Measurements from ENCODE around the gene CDT1.
A peak's percentile ranks its signal among the peaks of the same experiment; 100 is the strongest.

Gene CDT1

DNA sequence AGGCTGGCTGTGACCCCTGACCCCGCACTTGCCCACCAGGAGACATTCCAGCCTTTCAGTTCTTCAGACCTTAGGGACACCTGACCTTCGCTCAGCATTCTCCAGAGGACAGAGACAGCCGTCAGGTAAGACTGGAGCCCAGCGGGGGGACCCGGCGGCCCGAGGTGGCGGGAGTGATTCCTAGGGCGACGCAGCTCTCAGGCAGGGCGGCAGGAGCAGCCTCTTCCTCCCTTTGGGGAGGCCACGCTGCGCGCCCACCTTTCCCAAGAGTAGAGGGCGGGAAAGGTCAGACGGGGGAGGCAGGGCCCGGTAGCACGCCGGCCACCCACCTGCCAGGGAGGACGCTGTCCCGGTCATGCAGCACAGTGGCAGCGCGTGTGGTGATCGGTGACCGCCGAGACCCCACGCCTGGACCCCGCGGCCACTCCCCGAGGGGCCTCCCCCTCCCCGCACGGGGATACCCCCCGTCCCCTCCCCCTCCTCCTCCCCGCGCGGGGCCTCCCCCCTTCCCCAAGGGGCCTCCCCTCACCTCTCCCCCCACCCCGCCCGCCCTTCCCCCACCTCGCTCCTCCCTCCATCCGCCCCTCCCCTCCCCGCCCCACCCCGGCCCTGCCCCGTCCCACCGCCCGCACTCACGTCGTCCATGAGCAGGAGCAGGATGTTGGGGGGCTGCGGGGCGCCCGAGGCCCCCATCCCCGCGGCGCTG, 52.7 kb downstream of the CDT1 start:
- TF ChIP-seq CTCF (IDR thresholded peaks at IDR 0.05; ENCODE audit: low read length) (no peak), EZH2 (IDR thresholded peaks at IDR 0.05; ENCODE audit: borderline replicate concordance, low read length) (no peak)
- Histone ChIP-seq H3K9me3 (ENCODE audit: low read length) (no peaks in the 10 kb centered on the region), H3K4me1 (ENCODE audit: insufficient read depth, low read length, severe bottlenecking) (peaks cover 33% of the 10 kb centered on the region), H3K79me2 (ENCODE audit: insufficient read depth, low read length) (no peaks in the 10 kb centered on the region), H3K27me3 (ENCODE audit: insufficient read depth, low read length) (no peaks in the 10 kb centered on the region), H3K9me2 (ENCODE audit: low read depth, low read length) (no peaks in the 10 kb centered on the region), H4K20me1 (ENCODE audit: insufficient read depth, low read length) (no peaks in the 10 kb centered on the region), H3K4me2 (ENCODE audit: low read length) (peak overlapping the region; percentile 39), H3K9ac (ENCODE audit: low read length) (no peak overlapping the region), H3F3A (ENCODE audit: insufficient read depth, low read length) (no peaks in the 10 kb centered on the region), H3K36me3 (ENCODE audit: insufficient read depth, low read length) (peaks cover 23% of the 10 kb centered on the region), H2AFZ (ENCODE audit: low read length) (no peak overlapping the region), H3K27ac (ENCODE audit: low read depth, low read length, poor library complexity, severe bottlenecking) (no peak overlapping the region), H3K4me3 (ENCODE audit: low read depth, low read length, poor library complexity, severe bottlenecking) (peak overlapping the region; percentile 85)

DNA sequence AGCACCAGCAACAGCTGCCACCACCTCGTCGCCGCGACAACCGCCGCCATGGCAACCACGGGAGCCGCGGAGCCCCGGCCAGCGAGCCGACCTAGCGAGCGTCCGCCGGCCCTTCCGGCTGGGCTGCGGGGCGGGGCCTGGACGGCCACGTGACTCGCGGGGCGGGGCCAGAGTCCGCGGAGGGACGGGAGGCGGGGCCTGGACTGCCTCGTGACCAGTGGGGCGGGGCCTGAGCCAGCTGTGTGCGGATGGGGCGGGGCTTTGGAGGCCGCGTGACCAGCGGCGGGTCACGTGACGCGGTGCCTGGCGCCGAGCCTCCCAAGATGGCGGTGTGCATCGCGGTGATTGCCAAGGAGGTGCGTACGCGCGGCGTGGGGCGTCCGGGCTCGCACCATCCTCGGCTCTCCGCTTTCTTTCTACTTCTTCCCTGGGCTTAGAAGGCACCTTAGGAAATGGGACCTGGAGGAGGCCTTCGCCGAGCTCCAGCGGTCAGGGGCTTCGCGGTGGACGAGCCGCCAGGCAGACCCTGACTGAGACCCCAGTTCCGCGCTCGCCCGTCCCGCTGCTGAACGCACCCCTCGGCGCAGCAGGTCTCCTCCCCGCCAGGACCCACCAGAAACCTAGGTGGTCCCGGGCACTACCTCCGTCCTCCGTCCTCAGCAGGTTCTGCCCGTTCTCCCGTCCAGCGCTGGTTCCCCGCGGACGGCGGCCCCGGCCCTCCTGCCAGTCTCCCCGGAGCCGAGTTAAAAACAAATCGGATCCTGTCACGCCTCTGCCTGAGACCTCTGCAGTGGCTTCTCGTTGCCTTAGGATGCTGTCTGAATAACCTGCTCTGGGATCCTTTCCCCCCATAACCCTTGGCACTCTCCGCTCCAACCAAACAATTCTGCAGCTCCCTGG, 53.5 kb downstream of the CDT1 start, which contains the start of the genes GALNS and TRAPPC2L:
TSS of gene GALNS (minus strand) at position 120 of the 900 bp plus-strand sequence. CDS start at position 50, 70 bp downstream.
TSS of gene TRAPPC2L (plus strand) at position 300 of the 900 bp plus-strand sequence. CDS start at position 324, 24 bp downstream.
- H3F3A ChIP-seq (ENCODE audit: insufficient read depth, low read length), result no peaks in the 10 kb centered on the region
- H3K4me1 ChIP-seq (ENCODE audit: insufficient read depth, low read length, severe bottlenecking), result peaks cover 33% of the 10 kb centered on the region
- no peak within 1 kb of the TSS for H2AFZ ChIP-seq (ENCODE audit: low read length)
- TF ChIP-seq CTCF (IDR thresholded peaks at IDR 0.05; ENCODE audit: low read length) (no peak), EZH2 (IDR thresholded peaks at IDR 0.05; ENCODE audit: borderline replicate concordance, low read length) (no peak)
- no peaks in the 10 kb centered on the region for H3K79me2 ChIP-seq (ENCODE audit: insufficient read depth, low read length)
- no peak within 1 kb of the TSS for H3K27ac ChIP-seq (ENCODE audit: low read depth, low read length, poor library complexity, severe bottlenecking)
- peak within 1 kb of the TSS; percentile 85 for H3K4me3 ChIP-seq (ENCODE audit: low read depth, low read length, poor library complexity, severe bottlenecking)
- H4K20me1 ChIP-seq (ENCODE audit: insufficient read depth, low read length), result no peaks in the 10 kb centered on the region
- H3K4me2 ChIP-seq (ENCODE audit: low read length), result peak within 1 kb of the TSS; percentile 80
- no peaks in the 10 kb centered on the region for H3K9me2 ChIP-seq (ENCODE audit: low read depth, low read length)
- no peaks in the 10 kb centered on the region for H3K9me3 ChIP-seq (ENCODE audit: low read length)
- peak within 1 kb of the TSS; percentile 75 for H3K9ac ChIP-seq (ENCODE audit: low read length)
- H3K27me3 ChIP-seq (ENCODE audit: insufficient read depth, low read length), result no peaks in the 10 kb centered on the region
- H3K36me3 ChIP-seq (ENCODE audit: insufficient read depth, low read length), result peaks cover 27% of the 10 kb centered on the region

GRCh38 chr16:88857728-88858339, 54.2 kb downstream of the CDT1 start:
- Histone ChIP-seq H3K9ac (ENCODE audit: low read length) (peak overlapping the region; percentile 75), H4K20me1 (ENCODE audit: insufficient read depth, low read length) (no peaks in the 10 kb centered on the region), H3K9me3 (ENCODE audit: low read length) (no peaks in the 10 kb centered on the region), H3K27ac (ENCODE audit: low read depth, low read length, poor library complexity, severe bottlenecking) (no peak overlapping the region), H3K4me1 (ENCODE audit: insufficient read depth, low read length, severe bottlenecking) (peaks cover 33% of the 10 kb centered on the region), H2AFZ (ENCODE audit: low read length) (no peak overlapping the region), H3K4me3 (ENCODE audit: low read depth, low read length, poor library complexity, severe bottlenecking) (peak overlapping the region; percentile 85), H3K9me2 (ENCODE audit: low read depth, low read length) (no peaks in the 10 kb centered on the region), H3K36me3 (ENCODE audit: insufficient read depth, low read length) (peaks cover 31% of the 10 kb centered on the region), H3K4me2 (ENCODE audit: low read length) (peak overlapping the region; percentile 80), H3K79me2 (ENCODE audit: insufficient read depth, low read length) (no peaks in the 10 kb centered on the region), H3K27me3 (ENCODE audit: insufficient read depth, low read length) (no peaks in the 10 kb centered on the region), H3F3A (ENCODE audit: insufficient read depth, low read length) (no peaks in the 10 kb centered on the region)
- TF ChIP-seq CTCF (IDR thresholded peaks at IDR 0.05; ENCODE audit: low read length) (peak; percentile 70; the same call in 1 of the 2 replicates), EZH2 (IDR thresholded peaks at IDR 0.05; ENCODE audit: borderline replicate concordance, low read length) (no peak)
